T-helper 17 cell (primary cell): ENCODE results near the gene ZP4. TPM values are rescaled to one million over a fixed set of nuclear protein-coding genes. Genes with fewer than 3 reads are reported as not detected.

Source experiments
- ATAC-seq: fragments of 150-1000 bp; cut with Tn5 transposase; 2 replicates; pipeline ENCODE4 v1.10.0; 2021; ENCODE audit warnings: mild to moderate bottlenecking, moderate library complexity
- DNase-seq, 3 donors: peaks; one replicate each; pipeline versions ENCODE4 v3.0.0 to v3.0.0-alpha.2; 2020 to 2021
- H3K9me3 ChIP-seq: one replicate; pipeline ENCODE4 v1.7.0; 2013; ENCODE audit warnings: low read length, mild to moderate bottlenecking; ENCODE audit not compliant: control insufficient read depth, poor library complexity, severe bottlenecking
- H3K27ac Mint-ChIP-seq: one replicate; pipeline ENCODE4 v1.8.0; 2022; ENCODE audit warnings: mild to moderate bottlenecking, moderate library complexity, mixed read lengths
- H3K27me3 Mint-ChIP-seq: one replicate; pipeline ENCODE4 v1.8.0; 2022; ENCODE audit warnings: mixed read lengths
- H3K36me3 Mint-ChIP-seq: one replicate; pipeline ENCODE4 v1.8.0; 2022; ENCODE audit warnings: low read depth, mixed read lengths
- H3K4me1 Mint-ChIP-seq: one replicate; pipeline ENCODE4 v1.8.0; 2022; ENCODE audit warnings: mild to moderate bottlenecking, mixed read lengths
- H3K4me3 Mint-ChIP-seq: one replicate; pipeline ENCODE4 v1.8.0; 2022; ENCODE audit warnings: mild to moderate bottlenecking, moderate library complexity, mixed read lengths
- total RNA-seq, 4 donors: library from RNA in 2 of 4; stranded (reverse) in 2 of 4; gene quantifications; one replicate each; pipeline ENCODE4 v1.2.3 and lab custom pipeline; 2022 to 2026

The ZP4 gene
- total RNA-seq, 2 donors from 2014 or later: not detected

DNA sequence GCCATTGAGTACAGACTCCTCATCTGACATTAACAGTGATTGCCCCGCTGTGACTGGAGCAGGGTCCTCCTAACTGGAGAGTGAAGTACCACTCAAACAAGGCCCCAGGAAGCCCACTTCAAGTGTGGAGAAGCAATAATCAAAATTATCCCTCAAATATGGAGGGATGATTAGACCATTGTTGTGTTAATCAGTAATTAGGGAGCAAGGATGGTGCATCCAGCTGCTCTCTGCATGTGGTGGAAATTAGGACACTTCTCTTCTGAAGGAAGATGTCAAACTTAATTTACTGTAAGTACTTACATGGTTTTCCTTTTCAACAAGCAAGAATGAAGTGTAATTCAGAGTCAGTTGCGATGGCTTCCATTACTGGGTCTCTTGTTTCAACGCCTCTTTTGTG is 3.4 kb upstream of the ZP4 start:
- no peaks in the 10 kb centered on the region for H3K36me3 Mint-ChIP-seq
- H3K27ac Mint-ChIP-seq: no peak overlapping the region

DNA sequence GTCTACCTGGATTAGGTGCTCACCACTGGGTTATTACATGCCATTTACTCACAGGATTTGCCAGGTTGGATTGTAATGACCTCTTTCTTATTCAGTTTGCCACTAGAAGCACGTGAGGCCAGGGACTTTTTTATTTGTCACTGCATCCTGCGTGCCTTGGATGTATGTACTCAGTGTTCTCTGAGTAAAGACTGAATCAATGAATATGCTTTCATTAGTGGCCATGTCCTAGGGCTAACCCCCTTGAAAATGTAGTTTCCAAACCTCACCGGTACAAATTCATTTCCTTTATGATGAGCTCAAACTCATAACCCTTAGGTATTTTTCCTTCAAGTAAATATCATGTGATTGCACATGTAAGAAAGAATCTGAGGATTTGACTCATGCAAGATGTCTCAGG is 1.3 kb upstream of the ZP4 start:
- no peaks in the 10 kb centered on the region for H3K36me3 Mint-ChIP-seq
- no peaks in the 10 kb centered on the region for H3K9me3 ChIP-seq
- no peak for DNase-seq
- no peak overlapping the region for H3K4me3 Mint-ChIP-seq
- no peaks in the 10 kb centered on the region for H3K4me1 Mint-ChIP-seq
- no peak for ATAC-seq
- no peaks in the 10 kb centered on the region for H3K27me3 Mint-ChIP-seq
- H3K27ac Mint-ChIP-seq: no peak overlapping the region

More for the DNA sequence above, 3.4 kb upstream of the ZP4 start:
- ATAC-seq (no peak), DNase-seq (no peak)
- Mint-ChIP-seq H3K4me1 (no peaks in the 10 kb centered on the region), H3K4me3 (no peak overlapping the region), H3K27me3 (no peaks in the 10 kb centered on the region)
- no peaks in the 10 kb centered on the region for H3K9me3 ChIP-seq

DNA sequence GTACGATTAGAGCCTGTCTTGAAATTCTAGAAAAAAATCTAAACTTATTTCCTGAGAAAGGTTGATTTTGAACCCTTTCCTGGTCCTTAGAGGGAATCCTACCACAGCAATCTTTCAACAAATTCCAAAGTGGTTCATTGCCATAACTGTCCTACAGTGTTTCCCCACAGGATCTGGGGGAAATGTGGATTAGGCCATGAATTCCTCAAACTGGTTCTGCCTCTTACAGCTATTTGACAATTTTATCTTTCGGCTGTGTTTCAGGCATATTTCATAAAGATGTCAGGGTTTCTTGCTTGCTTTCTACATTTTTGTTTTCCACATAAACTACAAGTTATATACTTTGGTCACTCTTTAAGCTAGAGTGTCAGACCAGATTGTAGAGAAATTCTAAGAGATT is 544 bp upstream of the ZP4 start:
- H3K27me3 Mint-ChIP-seq: no peaks in the 10 kb centered on the region
- H3K36me3 Mint-ChIP-seq: no peaks in the 10 kb centered on the region
- no peak overlapping the region for H3K4me3 Mint-ChIP-seq
- ATAC-seq (no peak), DNase-seq (no peak)
- no peak overlapping the region for H3K27ac Mint-ChIP-seq
- no peaks in the 10 kb centered on the region for H3K4me1 Mint-ChIP-seq
- H3K9me3 ChIP-seq: no peaks in the 10 kb centered on the region

DNA sequence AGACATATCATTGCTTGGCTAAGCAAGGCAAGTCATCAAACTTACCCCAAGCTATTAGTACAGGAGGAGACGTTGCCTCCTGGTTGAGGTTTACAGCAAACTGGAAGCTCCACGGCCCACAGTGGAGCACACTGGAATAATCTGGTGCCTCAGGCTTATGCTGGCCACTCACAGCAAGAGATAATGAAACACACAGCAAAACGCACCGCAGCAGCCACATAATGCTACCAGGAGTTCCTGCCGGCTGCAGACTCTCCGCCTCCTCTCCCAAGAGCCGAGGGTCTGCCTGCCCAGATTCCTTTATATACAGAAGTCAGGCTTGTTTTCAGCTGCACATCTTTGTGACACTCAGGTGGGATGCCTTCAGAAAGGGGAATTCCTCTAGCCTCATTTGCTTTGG is 306 bp downstream of the ZP4 start:
- Mint-ChIP-seq H3K4me1 (no peaks in the 10 kb centered on the region), H3K27ac (no peak overlapping the region), H3K36me3 (no peaks in the 10 kb centered on the region), H3K4me3 (no peak overlapping the region), H3K27me3 (no peaks in the 10 kb centered on the region)
- DNase-seq (no peak), ATAC-seq (no peak)
- no peaks in the 10 kb centered on the region for H3K9me3 ChIP-seq

DNA sequence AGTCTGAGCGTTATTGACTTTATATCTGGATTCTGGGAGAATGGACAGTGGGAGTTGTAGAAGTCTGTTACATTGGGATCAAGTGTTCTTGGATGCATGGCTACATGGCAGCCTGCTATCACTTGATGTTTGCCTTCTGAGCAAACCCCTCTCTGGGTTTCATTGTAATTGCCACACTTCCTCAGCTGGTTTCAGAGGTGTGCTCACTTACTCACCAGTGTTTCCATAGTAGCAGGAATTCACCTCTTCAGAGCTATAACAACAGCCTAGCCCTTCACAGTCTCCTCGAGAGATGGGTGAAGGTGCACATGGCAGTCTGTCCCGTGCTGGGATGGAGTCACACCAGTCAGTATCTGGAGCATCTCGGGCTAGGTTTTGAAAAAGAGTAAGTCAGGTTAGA is 2.6 kb downstream of the ZP4 start:
- DNase-seq (no peak), ATAC-seq (no peak)
- no peaks in the 10 kb centered on the region for H3K4me1 Mint-ChIP-seq
- no peaks in the 10 kb centered on the region for H3K9me3 ChIP-seq
- H3K27ac Mint-ChIP-seq: no peak overlapping the region
- no peaks in the 10 kb centered on the region for H3K27me3 Mint-ChIP-seq
- H3K4me3 Mint-ChIP-seq: no peak overlapping the region
- no peaks in the 10 kb centered on the region for H3K36me3 Mint-ChIP-seq

DNA sequence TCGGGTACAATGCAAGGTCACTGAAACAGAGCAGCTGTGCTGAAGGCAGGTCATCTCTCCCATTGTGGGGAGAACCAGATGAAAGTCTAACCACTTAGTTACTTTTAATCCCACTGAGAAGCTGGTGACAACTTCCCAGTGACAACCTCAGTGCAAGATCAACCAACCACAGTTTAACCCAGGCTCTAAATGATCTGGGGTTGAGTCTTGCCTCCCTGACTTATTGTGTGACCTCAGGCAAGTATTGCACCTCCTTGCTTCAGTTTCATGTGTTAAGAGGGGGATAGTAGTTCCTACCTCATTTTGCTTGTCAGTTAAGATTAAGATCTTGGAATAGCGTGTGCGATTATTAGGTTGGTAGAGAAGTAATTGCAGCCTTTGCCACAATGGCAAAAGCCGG is 3.2 kb downstream of the ZP4 start:
- no peak overlapping the region for H3K4me3 Mint-ChIP-seq
- H3K27me3 Mint-ChIP-seq: no peaks in the 10 kb centered on the region
- no peaks in the 10 kb centered on the region for H3K36me3 Mint-ChIP-seq
- no peak for DNase-seq
- H3K27ac Mint-ChIP-seq: no peak overlapping the region
- no peak for ATAC-seq
- H3K9me3 ChIP-seq: no peaks in the 10 kb centered on the region
- no peaks in the 10 kb centered on the region for H3K4me1 Mint-ChIP-seq

DNA sequence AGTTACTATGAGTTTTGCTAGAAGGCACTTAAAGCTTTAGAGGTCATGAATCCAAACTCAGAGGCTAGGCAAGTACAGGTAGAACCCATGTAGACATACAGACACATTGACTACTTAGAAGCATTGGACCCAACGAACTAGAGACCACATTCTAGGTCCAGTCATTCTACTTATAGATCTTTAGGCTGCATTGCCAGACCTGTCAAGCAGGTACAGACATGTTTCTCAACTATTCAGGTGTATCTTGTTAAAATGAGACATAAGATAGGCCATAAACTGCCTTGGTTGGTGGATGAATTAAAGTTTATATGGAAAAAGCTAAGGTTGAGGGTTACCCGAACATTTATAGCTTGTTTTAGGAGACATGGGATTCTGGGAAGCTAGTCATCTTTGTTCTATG is 6.5 kb downstream of the ZP4 start:
- no peaks in the 10 kb centered on the region for H3K36me3 Mint-ChIP-seq
- DNase-seq (no peak), ATAC-seq (no peak)
- H3K4me3 Mint-ChIP-seq: no peak overlapping the region
- no peaks in the 10 kb centered on the region for H3K27me3 Mint-ChIP-seq
- H3K4me1 Mint-ChIP-seq: no peaks in the 10 kb centered on the region
- no peak overlapping the region for H3K27ac Mint-ChIP-seq
- no peaks in the 10 kb centered on the region for H3K9me3 ChIP-seq

DNA sequence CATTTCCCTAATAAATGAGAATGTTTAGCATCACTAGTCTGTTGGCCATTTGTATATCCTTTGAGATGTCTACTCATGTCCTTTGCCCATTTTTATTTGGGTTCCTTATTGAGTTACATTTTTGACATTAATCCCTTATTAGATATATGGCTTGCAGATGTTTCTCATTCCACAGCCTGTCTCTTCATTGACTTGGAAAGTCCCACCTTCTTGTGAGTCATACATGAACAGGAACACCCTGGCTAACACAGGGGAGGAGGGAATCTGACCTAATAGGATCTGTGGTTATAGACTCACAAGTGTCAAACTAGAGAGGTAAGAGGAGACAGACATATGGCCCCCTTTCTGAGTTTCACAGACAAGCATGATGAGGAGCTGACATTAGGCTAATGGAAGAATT is 11.5 kb downstream of the ZP4 start:
- no peaks in the 10 kb centered on the region for H3K27me3 Mint-ChIP-seq
- H3K4me3 Mint-ChIP-seq: no peak overlapping the region
- ATAC-seq: no peak

DNA sequence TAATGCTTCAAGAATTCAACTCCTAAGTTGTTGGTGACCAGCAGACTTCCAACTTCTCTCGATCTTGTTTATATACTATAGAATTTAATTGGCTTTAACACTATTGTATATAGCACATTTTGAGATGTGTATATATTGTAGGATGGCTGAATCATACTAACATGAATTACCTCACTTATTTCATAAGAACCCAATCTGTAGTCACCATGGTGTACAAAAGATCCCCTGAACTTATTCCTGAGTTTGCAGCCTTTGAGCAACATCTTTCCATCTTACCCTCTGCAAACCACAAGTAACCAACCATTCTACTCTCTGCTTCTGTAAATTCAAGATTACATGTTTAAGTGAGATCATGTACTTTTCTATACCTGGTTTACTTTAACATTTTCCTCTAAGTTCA is 12.3 kb downstream of the ZP4 start:
- Mint-ChIP-seq H3K4me3 (no peak overlapping the region), H3K27me3 (no peaks in the 10 kb centered on the region), H3K4me1 (no peaks in the 10 kb centered on the region), H3K27ac (no peak overlapping the region), H3K36me3 (no peaks in the 10 kb centered on the region)
- H3K9me3 ChIP-seq: no peaks in the 10 kb centered on the region
- DNase-seq: no peak
- ATAC-seq: no peak

More for the DNA sequence above, 11.5 kb downstream of the ZP4 start:
- no peaks in the 10 kb centered on the region for H3K9me3 ChIP-seq
- Mint-ChIP-seq H3K27ac (no peak overlapping the region), H3K4me1 (no peaks in the 10 kb centered on the region), H3K36me3 (no peaks in the 10 kb centered on the region)
- no peak for DNase-seq

DNA sequence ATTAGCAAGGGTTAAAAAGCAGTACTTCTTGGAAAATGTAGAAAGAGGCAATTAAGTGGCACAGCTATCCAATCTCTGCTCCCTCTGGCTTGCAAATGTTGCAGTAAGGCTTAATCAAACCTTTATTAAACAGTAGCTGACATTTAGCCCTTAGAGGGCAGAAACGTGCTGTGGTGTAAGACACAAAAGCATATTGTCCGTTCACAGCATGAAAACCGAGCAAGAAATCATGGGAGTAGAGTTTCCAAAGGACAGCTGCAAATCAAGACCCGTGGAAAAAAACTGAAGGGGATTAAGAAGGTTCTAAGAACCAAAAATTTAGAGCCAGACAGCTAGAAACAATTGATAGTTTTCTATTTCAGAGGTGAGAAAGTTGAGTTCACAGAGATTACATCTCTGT is 13.1 kb downstream of the ZP4 start:
- no peak for DNase-seq
- ATAC-seq: no peak
- no peak overlapping the region for H3K27ac Mint-ChIP-seq
- no peaks in the 10 kb centered on the region for H3K27me3 Mint-ChIP-seq
- H3K4me3 Mint-ChIP-seq: no peak overlapping the region
- no peaks in the 10 kb centered on the region for H3K9me3 ChIP-seq
- no peaks in the 10 kb centered on the region for H3K4me1 Mint-ChIP-seq
- H3K36me3 Mint-ChIP-seq: no peaks in the 10 kb centered on the region

DNA sequence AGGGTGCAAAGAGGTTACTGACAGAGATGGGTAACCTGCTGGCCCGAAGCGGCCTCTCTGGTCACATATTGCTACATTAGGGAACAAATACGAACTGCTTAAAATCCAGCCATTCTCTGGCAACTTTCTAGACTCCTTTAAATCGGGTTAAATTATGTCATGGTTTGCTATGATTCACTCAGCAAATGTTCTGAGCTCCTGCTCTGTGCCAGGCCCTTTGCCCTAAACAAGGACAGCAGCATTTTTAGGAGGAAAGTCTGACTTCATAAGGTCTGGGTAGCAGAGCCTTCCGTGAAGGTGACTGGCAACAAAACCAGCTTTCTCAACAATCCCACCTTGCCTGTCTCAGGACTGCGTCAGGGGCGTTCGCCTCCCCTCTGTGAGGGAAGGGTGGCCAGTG is 15.4 kb downstream of the ZP4 start:
- DNase-seq (no peak), ATAC-seq (no peak)
- H3K27me3 Mint-ChIP-seq: peaks cover 15% of the 10 kb centered on the region
- H3K4me1 Mint-ChIP-seq: no peaks in the 10 kb centered on the region
- no peak overlapping the region for H3K4me3 Mint-ChIP-seq
- H3K36me3 Mint-ChIP-seq: no peaks in the 10 kb centered on the region
- no peaks in the 10 kb centered on the region for H3K9me3 ChIP-seq
- H3K27ac Mint-ChIP-seq: no peak overlapping the region

DNA sequence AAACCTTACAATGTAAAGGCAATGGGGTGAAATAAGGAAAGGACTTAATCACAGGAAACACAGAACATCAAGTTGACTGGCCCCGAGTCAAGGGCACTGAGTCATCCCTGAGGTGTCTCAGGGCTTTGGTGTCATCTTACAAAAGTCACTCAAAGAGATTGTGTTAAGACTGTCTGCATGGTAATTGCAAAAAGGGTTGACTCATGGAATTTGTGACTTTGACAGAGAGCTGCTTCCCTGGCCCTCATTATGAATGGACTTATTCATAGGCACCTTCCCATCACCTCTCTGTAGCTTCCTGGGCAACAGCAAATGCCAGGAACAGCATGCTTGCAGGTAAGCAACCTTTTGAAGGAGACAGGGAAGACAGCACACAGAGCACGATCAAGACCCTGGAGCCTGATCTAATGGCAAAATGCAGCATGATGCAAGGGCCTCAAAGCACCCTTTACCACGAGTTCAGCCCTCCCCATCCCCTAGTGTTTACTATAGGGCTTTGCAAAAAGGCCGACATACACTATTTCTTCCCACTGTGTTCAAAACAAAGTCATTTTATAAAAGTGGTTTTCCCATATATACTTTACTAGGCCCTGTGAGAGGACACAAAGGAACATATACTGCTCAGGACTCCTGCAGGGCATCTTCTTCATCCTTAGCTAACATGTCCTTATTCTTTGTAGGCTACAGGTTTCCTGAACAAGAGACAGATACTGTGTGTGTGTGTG is 17.1 kb downstream of the ZP4 start:
- H3K4me3 Mint-ChIP-seq: no peak overlapping the region
- H3K27me3 Mint-ChIP-seq: peaks cover 16% of the 10 kb centered on the region
- H3K9me3 ChIP-seq: no peaks in the 10 kb centered on the region
- H3K27ac Mint-ChIP-seq: no peak overlapping the region
- H3K36me3 Mint-ChIP-seq: no peaks in the 10 kb centered on the region
- DNase-seq: no peak
- ATAC-seq: no peak
- no peaks in the 10 kb centered on the region for H3K4me1 Mint-ChIP-seq

DNA sequence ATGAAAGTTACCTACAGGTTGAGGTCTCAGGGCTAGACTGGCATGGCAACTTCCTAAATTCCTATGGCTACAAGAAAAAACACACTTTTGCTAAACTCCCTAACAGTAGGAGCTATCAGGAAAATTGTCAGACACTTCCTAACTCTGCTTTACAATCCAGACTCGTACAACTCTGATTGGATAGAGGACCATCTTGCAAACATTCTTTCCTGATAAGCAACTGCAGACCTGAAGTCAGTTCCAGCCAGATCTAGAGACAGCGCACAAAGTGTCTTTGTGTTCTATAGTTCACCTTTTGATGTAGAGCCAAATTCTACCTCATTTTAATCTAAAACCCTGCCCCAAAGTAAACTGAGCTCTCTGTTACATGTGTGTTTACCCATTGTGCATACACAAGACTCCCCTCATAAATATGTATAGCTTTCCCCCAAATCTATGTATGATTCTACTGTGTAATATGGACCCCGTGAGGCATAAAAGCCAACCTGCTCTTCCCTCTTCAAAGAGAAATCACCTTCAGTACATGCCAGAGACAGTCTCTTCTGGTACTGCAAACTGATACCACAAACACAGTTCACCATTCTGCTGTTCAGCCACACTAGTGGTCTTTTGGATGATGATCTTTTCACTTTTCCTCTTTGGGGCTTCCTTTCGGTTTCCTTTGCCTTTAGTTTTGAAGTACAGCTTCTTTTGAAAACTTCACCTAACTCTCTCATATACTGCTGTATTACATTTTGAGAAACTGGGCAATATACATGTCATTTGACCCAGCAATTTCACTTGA is 21.7 kb downstream of the ZP4 start:
- Mint-ChIP-seq H3K36me3 (peaks cover 2% of the 10 kb centered on the region), H3K27me3 (peaks cover 30% of the 10 kb centered on the region), H3K27ac (no peak overlapping the region), H3K4me1 (peaks cover 2% of the 10 kb centered on the region), H3K4me3 (no peak overlapping the region)
- no peaks in the 10 kb centered on the region for H3K9me3 ChIP-seq
- DNase-seq: no peak
- ATAC-seq: no peak

DNA sequence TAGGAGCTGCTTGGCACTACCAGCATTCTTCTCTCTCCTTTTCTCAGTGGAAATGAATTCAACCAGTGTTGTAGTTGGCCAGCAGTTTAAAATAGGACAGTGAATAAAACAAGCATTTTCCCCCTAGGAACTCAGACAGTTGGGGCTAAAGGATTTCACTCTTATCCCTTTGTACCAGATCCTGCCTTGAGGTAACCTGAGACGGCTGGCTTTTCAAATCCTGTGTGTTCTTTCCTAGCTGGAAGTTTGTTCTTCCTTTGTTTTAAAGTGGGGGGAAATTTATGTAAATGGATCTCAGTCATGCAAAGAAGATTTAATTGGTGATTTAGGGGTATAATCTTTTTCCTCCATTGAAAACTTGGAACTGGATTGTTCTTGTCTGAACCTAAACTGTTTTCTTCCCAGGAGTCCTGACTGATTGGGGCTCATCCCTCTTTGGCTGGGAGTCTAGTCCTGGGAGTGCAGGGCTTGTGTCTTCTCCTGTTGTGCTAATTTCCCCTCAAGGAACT is 23.3 kb downstream of the ZP4 start:
- peaks cover 4% of the 10 kb centered on the region for H3K4me1 Mint-ChIP-seq
- H3K27me3 Mint-ChIP-seq: peaks cover 30% of the 10 kb centered on the region
- DNase-seq (no peak), ATAC-seq (no peak)
- H3K9me3 ChIP-seq: no peaks in the 10 kb centered on the region
- H3K27ac Mint-ChIP-seq: no peak overlapping the region
- H3K36me3 Mint-ChIP-seq: peaks cover 2% of the 10 kb centered on the region
- H3K4me3 Mint-ChIP-seq: no peak overlapping the region
